ENCODE results near the gene EXOC4.

GRCh38 chr7:134024739-134025138, 771.9 kb downstream of the EXOC4 start:
- TF ChIP-seq CTCF (IDR thresholded peaks at IDR 0.05) = no peak
- no peak for TF ChIP-seq POLR2AphosphoS5 (IDR thresholded peaks at IDR 0.05)

Measured in sigmoid colon (tissue), 4 donors.